HL-60/S4 (cell line): ENCODE measurements around the gene CDHR5.

ENCODE experiments used
- in situ Hi-C: fragments of 300-500 bp; cut with MboI; formaldehyde crosslinking; loops from 2 replicates; pipeline ENCODE4 v1.14.3; 2022; ENCODE audit warnings: low sequenced_read_pairs

The CDHR5 gene

GRCh38 chr11:569158-569885 is 55.4 kb downstream of the CDHR5 start:
- in situ Hi-C loops, result loop anchor here (25.0 kb wide), 1 partner anchor 143 kb away; the partner anchor contains the start of gene EPS8L2

GRCh38 chr11:568306-569157 is 56.2 kb downstream of the CDHR5 start:
- in situ Hi-C loops, result loop anchor here (25.0 kb wide), 1 partner anchor 144 kb away; the partner anchor contains the start of gene EPS8L2

GRCh38 chr11:567629-568292 is 57.0 kb downstream of the CDHR5 start:
- in situ Hi-C loops, result loop anchor here (25.0 kb wide), 1 partner anchor 145 kb away; the partner anchor contains the start of gene EPS8L2

- in situ Hi-C loops, result loop anchor here (25.0 kb wide), 1 partner anchor 145 kb away; the partner anchor contains the start of gene EPS8L2
These were observed 57.6 kb downstream of the CDHR5 start for GRCh38 chr11:567011-567628.
